WTC11 (cell line): ENCODE measurements around the gene KCNJ14.
A peak's percentile ranks its signal among the peaks of the same experiment; 100 is the strongest.

Experiments used
- FOXP1 ChIP-seq: sonication (generic); formaldehyde crosslinking; IDR thresholded peaks from 2 replicates; pipeline ENCODE4 v1.8.0; 2022; ENCODE audit warnings: missing genetic modification reagents, mild to moderate bottlenecking, moderate library complexity, borderline replicate concordance
- GABPB1 ChIP-seq: sonication (generic); formaldehyde crosslinking; IDR thresholded peaks from 2 replicates; pipeline ENCODE4 v1.8.1; 2023; ENCODE audit warnings: mild to moderate bottlenecking, missing genetic modification reagents
- JUN ChIP-seq: sonication (generic); formaldehyde crosslinking; IDR thresholded peaks from 2 replicates; pipeline ENCODE4 v1.8.0; 2023; ENCODE audit warnings: mild to moderate bottlenecking, missing genetic modification reagents
- NR2C2 ChIP-seq: sonication (generic); formaldehyde crosslinking; IDR thresholded peaks from 2 replicates; pipeline ENCODE4 v1.8.0; 2022; ENCODE audit warnings: mild to moderate bottlenecking, missing genetic modification reagents
- NR3C1 ChIP-seq: sonication (generic); formaldehyde crosslinking; conservative IDR thresholded peaks from 2 replicates; pipeline ENCODE4 v1.8.1; 2023; ENCODE audit warnings: low read depth, mild to moderate bottlenecking, missing genetic modification reagents
- TEAD1 ChIP-seq: sonication (generic); formaldehyde crosslinking; IDR thresholded peaks from 2 replicates; pipeline ENCODE4 v1.8.0; 2022; ENCODE audit warnings: mild to moderate bottlenecking, missing genetic modification reagents
- TEAD4 ChIP-seq: sonication (generic); formaldehyde crosslinking; IDR thresholded peaks from 2 replicates; pipeline ENCODE4 v1.8.0; 2022; ENCODE audit warnings: mild to moderate bottlenecking, missing genetic modification reagents
- TP53 ChIP-seq: sonication (generic); formaldehyde crosslinking; IDR thresholded peaks from 2 replicates; pipeline ENCODE4 v1.8.1; 2023; ENCODE audit warnings: mild to moderate bottlenecking, missing genetic modification reagents
- ZNF121 ChIP-seq: sonication (generic); formaldehyde crosslinking; IDR thresholded peaks from 2 replicates; pipeline ENCODE4 v1.8.0; 2023; ENCODE audit warnings: missing genetic modification reagents
- TF ChIP-seq, protein P1 (sequence below): sonication (generic); formaldehyde crosslinking; IDR thresholded peaks from 2 replicates; pipeline ENCODE4 v1.8.1; 2023; ENCODE audit warnings: mild to moderate bottlenecking, missing genetic modification reagents, borderline replicate concordance
- TF ChIP-seq, protein P2 (sequence below): fragments of 250-450 bp; sonication (Bioruptor Pico); IDR thresholded peaks from 2 replicates; pipeline ENCODE4 v1.9.0; 2021; ENCODE audit warnings: mild to moderate bottlenecking
- TF ChIP-seq, protein P3 (sequence below): fragments of 200-600 bp; IDR thresholded peaks from 2 replicates; pipeline ENCODE4 v1.8.0; 2022; ENCODE audit warnings: antibody characterized with exemption
- TF ChIP-seq, protein P4 (sequence below): sonication (generic); formaldehyde crosslinking; IDR thresholded peaks from 2 replicates; pipeline ENCODE4 v1.8.1; 2022; ENCODE audit warnings: low read depth, mild to moderate bottlenecking, moderate library complexity, missing genetic modification reagents, borderline replicate concordance

DNA sequence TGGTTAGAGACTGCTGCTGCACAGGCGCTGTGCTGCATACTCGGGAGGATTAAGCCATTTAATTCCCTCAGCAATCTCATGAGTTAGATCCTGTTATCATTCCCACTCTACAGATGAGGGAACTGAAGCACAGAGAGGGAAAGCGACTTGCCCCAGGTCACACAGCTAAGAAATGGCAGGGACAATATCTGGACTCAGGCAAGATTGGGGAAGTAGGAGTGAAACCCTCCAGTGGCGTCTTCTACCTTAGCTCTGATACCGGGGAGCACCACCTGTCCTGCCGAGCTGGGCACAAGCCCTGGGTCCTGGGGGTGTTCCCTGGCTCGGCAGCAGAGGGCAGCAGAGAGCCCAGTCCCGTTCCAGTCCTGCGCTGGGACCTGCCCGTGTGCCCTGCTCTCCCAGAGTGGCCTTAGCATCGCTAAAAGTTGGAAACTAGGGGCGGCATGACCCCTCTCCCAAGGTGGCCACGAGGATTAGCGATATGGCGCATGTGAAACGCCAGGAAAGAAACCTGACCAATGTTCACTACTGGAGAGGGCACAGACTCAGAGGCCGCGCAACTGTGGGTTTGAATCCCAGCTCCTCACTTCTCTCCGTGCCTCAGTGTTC, 34.3 kb downstream of the KCNJ14 start:
- TF ChIP-seq, protein P1, sequence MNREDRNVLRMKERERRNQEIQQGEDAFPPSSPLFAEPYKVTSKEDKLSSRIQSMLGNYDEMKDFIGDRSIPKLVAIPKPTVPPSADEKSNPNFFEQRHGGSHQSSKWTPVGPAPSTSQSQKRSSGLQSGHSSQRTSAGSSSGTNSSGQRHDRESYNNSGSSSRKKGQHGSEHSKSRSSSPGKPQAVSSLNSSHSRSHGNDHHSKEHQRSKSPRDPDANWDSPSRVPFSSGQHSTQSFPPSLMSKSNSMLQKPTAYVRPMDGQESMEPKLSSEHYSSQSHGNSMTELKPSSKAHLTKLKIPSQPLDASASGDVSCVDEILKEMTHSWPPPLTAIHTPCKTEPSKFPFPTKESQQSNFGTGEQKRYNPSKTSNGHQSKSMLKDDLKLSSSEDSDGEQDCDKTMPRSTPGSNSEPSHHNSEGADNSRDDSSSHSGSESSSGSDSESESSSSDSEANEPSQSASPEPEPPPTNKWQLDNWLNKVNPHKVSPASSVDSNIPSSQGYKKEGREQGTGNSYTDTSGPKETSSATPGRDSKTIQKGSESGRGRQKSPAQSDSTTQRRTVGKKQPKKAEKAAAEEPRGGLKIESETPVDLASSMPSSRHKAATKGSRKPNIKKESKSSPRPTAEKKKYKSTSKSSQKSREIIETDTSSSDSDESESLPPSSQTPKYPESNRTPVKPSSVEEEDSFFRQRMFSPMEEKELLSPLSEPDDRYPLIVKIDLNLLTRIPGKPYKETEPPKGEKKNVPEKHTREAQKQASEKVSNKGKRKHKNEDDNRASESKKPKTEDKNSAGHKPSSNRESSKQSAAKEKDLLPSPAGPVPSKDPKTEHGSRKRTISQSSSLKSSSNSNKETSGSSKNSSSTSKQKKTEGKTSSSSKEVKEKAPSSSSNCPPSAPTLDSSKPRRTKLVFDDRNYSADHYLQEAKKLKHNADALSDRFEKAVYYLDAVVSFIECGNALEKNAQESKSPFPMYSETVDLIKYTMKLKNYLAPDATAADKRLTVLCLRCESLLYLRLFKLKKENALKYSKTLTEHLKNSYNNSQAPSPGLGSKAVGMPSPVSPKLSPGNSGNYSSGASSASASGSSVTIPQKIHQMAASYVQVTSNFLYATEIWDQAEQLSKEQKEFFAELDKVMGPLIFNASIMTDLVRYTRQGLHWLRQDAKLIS (CRISPR knock-in tag), result no peak
- TF ChIP-seq, protein P2, sequence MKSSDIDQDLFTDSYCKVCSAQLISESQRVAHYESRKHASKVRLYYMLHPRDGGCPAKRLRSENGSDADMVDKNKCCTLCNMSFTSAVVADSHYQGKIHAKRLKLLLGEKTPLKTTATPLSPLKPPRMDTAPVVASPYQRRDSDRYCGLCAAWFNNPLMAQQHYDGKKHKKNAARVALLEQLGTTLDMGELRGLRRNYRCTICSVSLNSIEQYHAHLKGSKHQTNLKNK (CRISPR knock-in tag), result no peak
- TF ChIP-seq, protein P3, sequence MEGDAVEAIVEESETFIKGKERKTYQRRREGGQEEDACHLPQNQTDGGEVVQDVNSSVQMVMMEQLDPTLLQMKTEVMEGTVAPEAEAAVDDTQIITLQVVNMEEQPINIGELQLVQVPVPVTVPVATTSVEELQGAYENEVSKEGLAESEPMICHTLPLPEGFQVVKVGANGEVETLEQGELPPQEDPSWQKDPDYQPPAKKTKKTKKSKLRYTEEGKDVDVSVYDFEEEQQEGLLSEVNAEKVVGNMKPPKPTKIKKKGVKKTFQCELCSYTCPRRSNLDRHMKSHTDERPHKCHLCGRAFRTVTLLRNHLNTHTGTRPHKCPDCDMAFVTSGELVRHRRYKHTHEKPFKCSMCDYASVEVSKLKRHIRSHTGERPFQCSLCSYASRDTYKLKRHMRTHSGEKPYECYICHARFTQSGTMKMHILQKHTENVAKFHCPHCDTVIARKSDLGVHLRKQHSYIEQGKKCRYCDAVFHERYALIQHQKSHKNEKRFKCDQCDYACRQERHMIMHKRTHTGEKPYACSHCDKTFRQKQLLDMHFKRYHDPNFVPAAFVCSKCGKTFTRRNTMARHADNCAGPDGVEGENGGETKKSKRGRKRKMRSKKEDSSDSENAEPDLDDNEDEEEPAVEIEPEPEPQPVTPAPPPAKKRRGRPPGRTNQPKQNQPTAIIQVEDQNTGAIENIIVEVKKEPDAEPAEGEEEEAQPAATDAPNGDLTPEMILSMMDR, result peak; percentile 97
- TF ChIP-seq TP53 (CRISPR knock-in tag), result no peak
- no peak for TF ChIP-seq JUN (CRISPR knock-in tag)
- no peak for TF ChIP-seq GABPB1
- TF ChIP-seq FOXP1 (CRISPR knock-in tag), result no peak
- TF ChIP-seq TEAD1 (CRISPR knock-in tag), result no peak
- peak; percentile 83 for TF ChIP-seq ZNF121 (CRISPR knock-in tag)
- TF ChIP-seq TEAD4, result no peak
- TF ChIP-seq NR2C2, result no peak
- TF ChIP-seq NR3C1 (CRISPR knock-in tag), result no peak
- TF ChIP-seq, protein P4, sequence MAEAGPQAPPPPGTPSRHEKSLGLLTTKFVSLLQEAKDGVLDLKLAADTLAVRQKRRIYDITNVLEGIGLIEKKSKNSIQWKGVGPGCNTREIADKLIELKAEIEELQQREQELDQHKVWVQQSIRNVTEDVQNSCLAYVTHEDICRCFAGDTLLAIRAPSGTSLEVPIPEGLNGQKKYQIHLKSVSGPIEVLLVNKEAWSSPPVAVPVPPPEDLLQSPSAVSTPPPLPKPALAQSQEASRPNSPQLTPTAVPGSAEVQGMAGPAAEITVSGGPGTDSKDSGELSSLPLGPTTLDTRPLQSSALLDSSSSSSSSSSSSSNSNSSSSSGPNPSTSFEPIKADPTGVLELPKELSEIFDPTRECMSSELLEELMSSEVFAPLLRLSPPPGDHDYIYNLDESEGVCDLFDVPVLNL, result no peak
